Fibroblast of villous mesenchyme (primary cell): ENCODE measurements around the gene FEZ2. TPM values are rescaled to one million over a fixed set of nuclear protein-coding genes. Genes with fewer than 3 reads are reported as not detected.
A peak's percentile ranks its signal among the peaks of the same experiment; 100 is the strongest.

Source experiments
- DNase-seq: peaks from one replicate; pipeline ENCODE4 v3.0.0-alpha.2; 2010; ENCODE audit warnings: low read depth
- H3K4me3 ChIP-seq: 2 replicates; pipeline ENCODE4 v1.5.1; 2011; ENCODE audit warnings: low read depth, mild to moderate bottlenecking, low read length
- total RNA-seq: library from RNA; depleted of rRNA; stranded (reverse); fragments of >200 nt; gene quantifications from 2 replicates; pipeline ENCODE4 v1.2.3, GENCODE V29; 2012
- TF ChIP-seq, protein P1 (sequence below): IDR thresholded peaks from 2 replicates; pipeline ENCODE4 v1.5.1; 2012; ENCODE audit warnings: low read depth, mild to moderate bottlenecking, low read length; ENCODE audit not compliant: insufficient read depth

Gene FEZ2
- total RNA-seq = 53.1 and 56.6 TPM in 2 replicates

DNA sequence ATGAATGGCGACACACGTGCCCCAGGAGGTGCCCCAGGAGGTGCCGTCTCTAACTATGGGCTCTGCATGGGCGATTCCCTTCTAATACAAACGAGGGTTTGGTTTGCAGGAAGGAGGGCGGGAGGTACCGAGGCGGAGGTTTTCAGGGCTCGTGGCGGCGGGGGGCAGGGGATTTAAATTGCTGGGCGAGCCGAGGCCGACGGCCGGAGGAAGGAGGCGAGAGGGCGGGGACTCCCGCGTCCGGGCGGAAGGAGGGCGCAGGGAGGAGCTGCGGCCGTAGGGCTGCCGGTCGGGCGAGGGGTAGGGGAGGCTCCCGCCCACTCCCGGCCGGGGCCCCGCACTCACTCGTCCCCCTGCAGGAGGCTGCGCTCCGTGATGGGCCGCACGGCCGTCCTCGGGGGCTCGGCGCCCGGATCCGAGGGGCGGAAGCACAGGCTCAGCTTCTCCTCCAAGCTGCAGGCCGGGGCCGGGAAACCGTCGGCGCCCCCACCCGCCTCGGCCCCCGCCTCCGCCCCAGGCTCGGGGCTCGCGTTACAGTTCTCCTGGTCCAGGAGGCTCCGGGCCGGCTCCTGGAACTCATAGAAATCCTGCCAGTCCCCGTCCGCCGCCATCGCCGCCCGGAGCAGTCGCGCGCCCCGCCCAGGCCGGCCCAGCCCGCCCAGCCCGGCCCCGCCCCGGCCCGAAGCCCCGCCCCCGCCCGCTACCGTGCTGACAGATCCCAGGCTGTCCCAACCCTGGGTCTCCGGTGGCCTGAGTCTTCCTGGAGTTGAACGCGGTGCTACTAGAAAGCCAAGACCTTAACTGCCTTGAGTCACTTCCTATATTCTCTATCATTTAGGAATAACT is at the start of gene FEZ2:
Gene FEZ2 (minus strand): TSS at position 637 of the 846 bp plus-strand sequence. CDS start 26 bp downstream, at position 611.
- H3K4me3 ChIP-seq = peak within 1 kb of the TSS; percentile 90

GRCh38 chr2:36634981-36635597 is 37.1 kb upstream of the FEZ2 start:
- DNase-seq = no peak
- H3K4me3 ChIP-seq = no peak overlapping the region
- TF ChIP-seq, protein P1, sequence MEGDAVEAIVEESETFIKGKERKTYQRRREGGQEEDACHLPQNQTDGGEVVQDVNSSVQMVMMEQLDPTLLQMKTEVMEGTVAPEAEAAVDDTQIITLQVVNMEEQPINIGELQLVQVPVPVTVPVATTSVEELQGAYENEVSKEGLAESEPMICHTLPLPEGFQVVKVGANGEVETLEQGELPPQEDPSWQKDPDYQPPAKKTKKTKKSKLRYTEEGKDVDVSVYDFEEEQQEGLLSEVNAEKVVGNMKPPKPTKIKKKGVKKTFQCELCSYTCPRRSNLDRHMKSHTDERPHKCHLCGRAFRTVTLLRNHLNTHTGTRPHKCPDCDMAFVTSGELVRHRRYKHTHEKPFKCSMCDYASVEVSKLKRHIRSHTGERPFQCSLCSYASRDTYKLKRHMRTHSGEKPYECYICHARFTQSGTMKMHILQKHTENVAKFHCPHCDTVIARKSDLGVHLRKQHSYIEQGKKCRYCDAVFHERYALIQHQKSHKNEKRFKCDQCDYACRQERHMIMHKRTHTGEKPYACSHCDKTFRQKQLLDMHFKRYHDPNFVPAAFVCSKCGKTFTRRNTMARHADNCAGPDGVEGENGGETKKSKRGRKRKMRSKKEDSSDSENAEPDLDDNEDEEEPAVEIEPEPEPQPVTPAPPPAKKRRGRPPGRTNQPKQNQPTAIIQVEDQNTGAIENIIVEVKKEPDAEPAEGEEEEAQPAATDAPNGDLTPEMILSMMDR = no peak

More for the DNA sequence above, at the start of gene FEZ2:
- DNase-seq = peak; percentile 76
- TF ChIP-seq, protein P1 = no peak

DNA sequence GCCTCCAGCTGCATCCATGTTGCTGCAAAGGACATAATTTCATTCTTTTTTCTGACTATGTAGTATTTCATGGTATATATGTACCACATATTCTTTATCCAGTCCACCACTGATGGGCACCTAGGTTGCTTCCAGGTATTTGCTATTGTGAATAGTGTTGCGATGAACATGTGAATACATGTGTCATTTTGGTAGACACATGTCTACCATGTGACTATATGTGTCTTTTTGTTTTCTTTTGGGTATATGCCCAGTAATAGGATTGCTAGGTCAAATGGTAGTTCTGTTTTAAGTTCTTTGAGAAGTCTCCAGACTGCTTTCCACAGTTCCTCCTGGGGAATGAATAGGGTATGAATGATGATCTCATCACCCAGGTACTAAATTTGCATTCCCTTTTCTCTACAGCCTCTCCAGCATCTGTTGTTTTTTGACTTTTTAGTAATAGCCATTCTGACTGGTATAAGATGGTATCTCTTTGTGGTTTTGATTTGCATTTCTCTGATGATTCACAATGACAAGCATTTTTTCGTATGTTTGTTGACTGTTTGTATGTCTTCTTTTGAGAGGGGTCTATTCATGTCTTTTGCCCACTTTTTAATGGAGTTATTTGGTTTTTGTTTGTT is 35.6 kb upstream of the FEZ2 start:
- peak; percentile 35 for DNase-seq
- no peak overlapping the region for H3K4me3 ChIP-seq
- TF ChIP-seq, protein P1 = no peak

- DNase-seq = no peak
- TF ChIP-seq, protein P1 = no peak
- H3K4me3 ChIP-seq = no peak overlapping the region
Observed at GRCh38 chr2:36626756-36627155, 28.8 kb upstream of the FEZ2 start.

DNA sequence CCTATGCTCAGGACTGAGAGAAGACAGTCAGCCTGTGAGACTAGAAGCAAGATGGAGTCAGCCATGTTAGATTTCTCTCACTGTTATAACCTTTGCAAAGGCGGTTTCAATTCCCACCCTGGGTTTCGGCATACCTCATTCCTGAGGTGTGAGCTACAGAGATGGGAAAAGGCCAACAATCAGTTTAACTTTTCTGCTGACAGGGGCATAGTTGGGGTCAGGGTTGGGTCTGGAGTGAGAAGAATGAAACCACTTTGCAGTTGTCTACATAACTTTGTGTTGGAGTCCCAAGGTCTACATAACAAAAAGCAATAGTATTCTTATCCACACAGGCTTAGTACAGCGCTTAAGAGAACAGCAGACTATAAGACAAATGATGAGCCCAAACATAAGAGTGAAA is 28.1 kb upstream of the FEZ2 start:
- no peak overlapping the region for H3K4me3 ChIP-seq
- TF ChIP-seq, protein P1 = no peak
- no peak for DNase-seq

- TF ChIP-seq, protein P1 = no peak
- H3K4me3 ChIP-seq = no peak overlapping the region
- DNase-seq = no peak
Observed at GRCh38 chr2:36625304-36625703, 27.3 kb upstream of the FEZ2 start.
